Measurements from ENCODE around the gene TMOD1.

DNA sequence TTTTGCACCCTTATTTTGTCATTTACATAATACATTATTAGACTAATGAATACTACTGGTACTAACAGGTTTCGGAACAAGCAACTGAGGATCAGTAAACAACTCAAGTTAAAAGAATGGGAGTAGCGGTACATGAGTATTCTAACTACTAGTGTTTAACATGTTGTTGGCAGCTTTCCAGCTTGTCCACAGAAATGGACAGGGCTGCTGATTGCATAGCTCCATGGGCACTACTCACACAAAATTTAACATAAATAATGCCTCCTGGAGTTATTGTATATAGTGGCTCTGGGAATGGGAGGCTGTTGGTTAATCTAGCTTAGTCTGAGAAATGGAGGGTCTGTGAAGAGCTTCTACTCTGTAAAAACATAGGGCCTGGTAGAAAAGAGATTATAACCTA is 138.9 kb downstream of the TMOD1 start:
- no peak for TF ChIP-seq ZFP30 (CRISPR knock-in tag; IDR thresholded peaks at IDR 0.05)
- TF ChIP-seq TCF4 (CRISPR knock-in tag; IDR thresholded peaks at IDR 0.05; ENCODE audit: borderline replicate concordance): no peak
- TF ChIP-seq ISL1 (CRISPR knock-in tag; IDR thresholded peaks at IDR 0.05): no peak
- TF ChIP-seq ZNF8 (CRISPR knock-in tag; IDR thresholded peaks at IDR 0.05): no peak
- no peak for TF ChIP-seq CSDC2 (CRISPR knock-in tag; IDR thresholded peaks at IDR 0.05)
- TF ChIP-seq, protein P1, sequence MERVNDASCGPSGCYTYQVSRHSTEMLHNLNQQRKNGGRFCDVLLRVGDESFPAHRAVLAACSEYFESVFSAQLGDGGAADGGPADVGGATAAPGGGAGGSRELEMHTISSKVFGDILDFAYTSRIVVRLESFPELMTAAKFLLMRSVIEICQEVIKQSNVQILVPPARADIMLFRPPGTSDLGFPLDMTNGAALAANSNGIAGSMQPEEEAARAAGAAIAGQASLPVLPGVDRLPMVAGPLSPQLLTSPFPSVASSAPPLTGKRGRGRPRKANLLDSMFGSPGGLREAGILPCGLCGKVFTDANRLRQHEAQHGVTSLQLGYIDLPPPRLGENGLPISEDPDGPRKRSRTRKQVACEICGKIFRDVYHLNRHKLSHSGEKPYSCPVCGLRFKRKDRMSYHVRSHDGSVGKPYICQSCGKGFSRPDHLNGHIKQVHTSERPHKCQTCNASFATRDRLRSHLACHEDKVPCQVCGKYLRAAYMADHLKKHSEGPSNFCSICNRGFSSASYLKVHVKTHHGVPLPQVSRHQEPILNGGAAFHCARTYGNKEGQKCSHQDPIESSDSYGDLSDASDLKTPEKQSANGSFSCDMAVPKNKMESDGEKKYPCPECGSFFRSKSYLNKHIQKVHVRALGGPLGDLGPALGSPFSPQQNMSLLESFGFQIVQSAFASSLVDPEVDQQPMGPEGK (CRISPR knock-in tag; IDR thresholded peaks at IDR 0.05; ENCODE audit: borderline replicate concordance): no peak

Measured in SK-N-SH treated with all-trans-retinoic acid at 6 μM for 48 hours (cell line).